Left lung (tissue), 10 donors: ENCODE results near the gene TNFRSF6B. TPM values are rescaled to one million over a fixed set of nuclear protein-coding genes. Genes with fewer than 3 reads are reported as not detected.
A peak's percentile ranks its signal among the peaks of the same experiment; 100 is the strongest.

Source experiments
- ATAC-seq: fragments of 200-7000 bp; cut with Tn5 transposase; one replicate; pipeline ENCODE4 v1.9.1; 2020; ENCODE audit warnings: moderate library complexity
- DNase-seq, 4 donors: peaks; one replicate each; pipeline ENCODE4 v3.0.0-alpha.2; 2013 to 2020
- H3K27ac ChIP-seq, 2 donors: fragments of 200-600 bp; sonication (generic) in 1 of 2; one replicate each; pipeline versions ENCODE4 v1.5.0 to v1.8.0; 2020 to 2021
- H3K27me3 ChIP-seq, 2 donors: fragments of 200-600 bp; sonication (generic) in 1 of 2; one replicate each; pipeline versions ENCODE4 v1.5.0 to v1.8.0; 2020 to 2021
- H3K36me3 ChIP-seq, 2 donors: fragments of 200-600 bp; sonication (generic) in 1 of 2; one replicate each; pipeline versions ENCODE4 v1.5.0 to v1.8.0; 2020 to 2021
- H3K4me1 ChIP-seq, 2 donors: fragments of 200-600 bp; one replicate each; pipeline ENCODE4 v1.8.0; 2021
- H3K4me3 ChIP-seq, 2 donors: fragments of 200-600 bp; sonication (generic) in 1 of 2; one replicate each; pipeline versions ENCODE4 v1.5.0 to v1.8.0; 2020 to 2021; ENCODE audit warnings: mild to moderate bottlenecking in 1 of 2
- H3K9me3 ChIP-seq, 2 donors: fragments of 200-600 bp; sonication (generic) in 1 of 2; one replicate each; pipeline versions ENCODE4 v1.5.0 to v1.8.0; 2020 to 2021
- CTCF ChIP-seq, 2 donors: fragments of 200-600 bp; sonication (generic) in 1 of 2; IDR thresholded peaks; one replicate each; pipeline versions ENCODE4 v1.5.0 to v1.8.0; 2021; ENCODE audit warnings: antibody characterized with exemption in 2 of 2
- intact Hi-C, 2 donors: fragments of 100-400 bp; cut with DNase I; formaldehyde crosslinking; loops; one replicate each; pipeline versions ENCODE4 v1.11.2 to v1.14.2; 2022
- polyA plus RNA-seq, 6 donors: library from polyadenylated mRNA; unstranded; fragments of 120-200 nt; gene quantifications; one replicate each; pipeline ENCODE4 v1.2.1, GENCODE V29; 2013; ENCODE audit not compliant: insufficient read length in 6 of 6
- total RNA-seq, 2 donors: library from RNA; stranded (reverse); fragmentation: NEBNext Ultra II Directional; extraction: Animal tissue kit (Norgen Biotek cat#: 25700); gene quantifications; one replicate each; pipeline ENCODE4 v1.2.1, GENCODE V29; 2021
- donor health status: DM: no; HTN: yes; CAD: no.
- donor health status: DM: no; HTN: no; CAD: no.

The TNFRSF6B gene
- total and polyA plus RNA-seq, 8 donors, result 1.6 to 17.6 (median 2.7) TPM

GRCh38 chr20:63662813-63663189 is 33.7 kb upstream of the TNFRSF6B start:
- Histone ChIP-seq H3K4me1 (peaks cover 9 to 18% of the 10 kb centered on the region in 2 donors), H3K9me3 (no peaks in the 10 kb centered on the region), H3K36me3 (peaks cover 0 to 69% of the 10 kb centered on the region in 2 donors), H3K27me3 (no peaks in the 10 kb centered on the region), H3K4me3 (no peak overlapping the region), H3K27ac (no peak overlapping the region)
- TF ChIP-seq CTCF (IDR thresholded peaks at IDR 0.05), result no peak
- ATAC-seq (no peak), DNase-seq (peak in 1 of 4 donors; percentile 64)
- intact Hi-C loops, result no loop called here

- no peak overlapping the region for H3K4me3 ChIP-seq
- peaks cover 0 to 76% of the 10 kb centered on the region in 2 donors for H3K36me3 ChIP-seq
- H3K9me3 ChIP-seq, result no peaks in the 10 kb centered on the region
- H3K27ac ChIP-seq, result no peak overlapping the region
- H3K27me3 ChIP-seq, result no peaks in the 10 kb centered on the region
- TF ChIP-seq CTCF (IDR thresholded peaks at IDR 0.05), result no peak
- intact Hi-C loops, result no loop called here
- peaks cover 7 to 15% of the 10 kb centered on the region in 2 donors for H3K4me1 ChIP-seq
- ATAC-seq (no peak), DNase-seq (peak in 1 of 4 donors; percentile 55)
Observed at GRCh38 chr20:63663332-63664066, 33.0 kb upstream of the TNFRSF6B start.

GRCh38 chr20:63664143-63664851 is 32.2 kb upstream of the TNFRSF6B start:
- H3K9me3 ChIP-seq, result no peaks in the 10 kb centered on the region
- intact Hi-C loops, result no loop called here
- ATAC-seq (no peak), DNase-seq (peak in 1 of 4 donors; percentile 71)
- TF ChIP-seq CTCF (IDR thresholded peaks at IDR 0.05), result no peak
- H3K27ac ChIP-seq, result no peak overlapping the region
- H3K4me3 ChIP-seq, result no peak overlapping the region
- H3K4me1 ChIP-seq, result peaks cover 3 to 11% of the 10 kb centered on the region in 2 donors
- peaks cover 0 to 84% of the 10 kb centered on the region in 2 donors for H3K36me3 ChIP-seq
- no peaks in the 10 kb centered on the region for H3K27me3 ChIP-seq

- Histone ChIP-seq H3K4me1 (peaks cover 0 to 3% of the 10 kb centered on the region in 2 donors), H3K27me3 (no peaks in the 10 kb centered on the region), H3K36me3 (peaks cover 0 to 85% of the 10 kb centered on the region in 2 donors), H3K9me3 (no peaks in the 10 kb centered on the region), H3K27ac (no peak overlapping the region), H3K4me3 (no peak overlapping the region)
- no peak for ATAC-seq
- no peak for TF ChIP-seq CTCF (IDR thresholded peaks at IDR 0.05)
- DNase-seq, result peak in 1 of 4 donors; percentile 75
- intact Hi-C loops, result no loop called here
Observed at GRCh38 chr20:63664861-63665594, 31.4 kb upstream of the TNFRSF6B start.

- intact Hi-C loops, result no loop called here
- Histone ChIP-seq H3K4me3 (no peak overlapping the region), H3K9me3 (no peaks in the 10 kb centered on the region), H3K27ac (no peak overlapping the region), H3K27me3 (no peaks in the 10 kb centered on the region), H3K4me1 (no peaks in the 10 kb centered on the region), H3K36me3 (peaks cover 0 to 83% of the 10 kb centered on the region in 2 donors)
- no peak for TF ChIP-seq CTCF (IDR thresholded peaks at IDR 0.05)
- ATAC-seq, result no peak
- no peak for DNase-seq
Observed at GRCh38 chr20:63665708-63666107, 30.7 kb upstream of the TNFRSF6B start.
